ENCODE measurements around the gene HCRT. TPM values are rescaled to one million over a fixed set of nuclear protein-coding genes. Genes with fewer than 3 reads are reported as not detected.

HCRT gene
- total RNA-seq, 3 donors from 2014 or later (not counting 1 experiment from before 2014, with no cell fraction given): not detected

- no peak overlapping the region for H3K4me3 ChIP-seq (ENCODE audit: low read length)
- H3K27ac Mint-ChIP-seq: no peak overlapping the region
- intact Hi-C loops (cut with micrococcal nuclease): loop anchor here (2.0 to 5.0 kb wide), 2 partner anchors 25 to 107 kb away; partner anchors contain the start of genes RAB5C and STAT5A
- 31% methylated on average over 20 of the region's 20 CpGs for WGBS (ENCODE audit: insufficient coverage)
- no peak overlapping the region for H3K27ac ChIP-seq (ENCODE audit: low read length)
- no peaks in the 10 kb centered on the region for H3K9me3 Mint-ChIP-seq
- H3K4me3 Mint-ChIP-seq: peak overlapping the region; percentile 59
- peaks cover 0 to 22% of the 10 kb centered on the region in 2 donors for H3K27me3 Mint-ChIP-seq (ENCODE audit: low read depth in 2 of 2)
- TF ChIP-seq CTCF (IDR thresholded peaks at IDR 0.05): no peak
- no peaks in the 10 kb centered on the region for H3K36me3 Mint-ChIP-seq
- no peak for ATAC-seq
- peaks cover 30 to 40% of the 10 kb centered on the region in 2 donors for H3K4me1 Mint-ChIP-seq
- H3K36me3 ChIP-seq (ENCODE audit: control insufficient read depth, insufficient read depth, low read length): no peaks in the 10 kb centered on the region
- no peaks in the 10 kb centered on the region for H3K9me3 ChIP-seq (ENCODE audit: control insufficient read depth, insufficient read depth, low read length)
- H3K4me1 ChIP-seq (ENCODE audit: control insufficient read depth, insufficient read depth, low read length): peaks cover 46% of the 10 kb centered on the region
- peaks cover 12% of the 10 kb centered on the region for H3K27me3 ChIP-seq (ENCODE audit: control insufficient read depth, insufficient read depth, low read length)
- DNase-seq: peak; percentile 33 to 61
Observed at GRCh38 chr17:42179911-42180410, 5.3 kb downstream of the HCRT start.

DNA sequence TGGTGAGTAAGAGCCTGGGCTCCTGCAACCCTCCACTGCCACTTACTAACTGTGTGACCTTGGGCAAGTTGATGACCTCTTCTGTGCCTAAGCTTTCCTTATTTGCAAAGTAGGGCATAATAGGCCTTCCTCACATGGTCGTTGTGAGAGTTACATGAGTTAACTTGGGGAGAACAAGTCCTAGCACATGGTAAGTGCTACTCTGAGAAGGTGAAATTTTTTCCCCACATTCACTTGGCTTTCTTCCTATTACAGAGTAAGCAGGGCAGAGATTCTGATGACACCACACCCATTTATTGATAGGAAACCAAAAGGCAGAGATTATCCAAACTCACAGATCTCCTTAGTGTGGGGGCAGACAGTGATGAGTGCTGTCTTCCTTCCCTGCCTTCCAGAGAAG, 5.9 kb downstream of the HCRT start:
- Histone ChIP-seq H3K4me1 (ENCODE audit: control insufficient read depth, insufficient read depth, low read length) (peaks cover 40% of the 10 kb centered on the region), H3K27ac (ENCODE audit: low read length) (no peak overlapping the region), H3K4me3 (ENCODE audit: low read length) (no peak overlapping the region), H3K36me3 (ENCODE audit: control insufficient read depth, insufficient read depth, low read length) (no peaks in the 10 kb centered on the region), H3K27me3 (ENCODE audit: control insufficient read depth, insufficient read depth, low read length) (peaks cover 12% of the 10 kb centered on the region), H3K9me3 (ENCODE audit: control insufficient read depth, insufficient read depth, low read length) (no peaks in the 10 kb centered on the region)
- intact Hi-C loops (cut with micrococcal nuclease): no loop called here
- DNase-seq (peak in 1 of 2 donors; percentile 18), ATAC-seq (no peak)
- Mint-ChIP-seq H3K9me3 (no peaks in the 10 kb centered on the region), H3K4me3 (peak overlapping the region; percentile 46), H3K27me3 (ENCODE audit: low read depth in 2 of 2) (peaks cover 0 to 22% of the 10 kb centered on the region in 2 donors), H3K36me3 (no peaks in the 10 kb centered on the region), H3K27ac (no peak overlapping the region), H3K4me1 (peaks cover 25 to 34% of the 10 kb centered on the region in 2 donors)
- 0% methylated on average over 1 of the region's 1 CpG for WGBS (ENCODE audit: insufficient coverage)
- TF ChIP-seq CTCF (IDR thresholded peaks at IDR 0.05): no peak

- H3K27me3 ChIP-seq (ENCODE audit: control insufficient read depth, insufficient read depth, low read length): peaks cover 12% of the 10 kb centered on the region
- intact Hi-C loops (cut with micrococcal nuclease): no loop called here
- DNase-seq (peak in 1 of 2 donors; percentile 60), ATAC-seq (peak in 2 of 3 donors; percentile 7 to 25)
- Mint-ChIP-seq H3K9me3 (no peaks in the 10 kb centered on the region), H3K4me1 (peaks cover 20 to 29% of the 10 kb centered on the region in 2 donors), H3K36me3 (no peaks in the 10 kb centered on the region), H3K27me3 (ENCODE audit: low read depth in 2 of 2) (peaks cover 0 to 22% of the 10 kb centered on the region in 2 donors), H3K4me3 (peak overlapping the region; percentile 32), H3K27ac (no peak overlapping the region)
- 13% methylated on average over 14 of the region's 14 CpGs for WGBS (ENCODE audit: insufficient coverage)
- H3K4me1 ChIP-seq (ENCODE audit: control insufficient read depth, insufficient read depth, low read length): peaks cover 37% of the 10 kb centered on the region
- no peak overlapping the region for H3K27ac ChIP-seq (ENCODE audit: low read length)
- no peak for TF ChIP-seq CTCF (IDR thresholded peaks at IDR 0.05)
- H3K4me3 ChIP-seq (ENCODE audit: low read length): no peak overlapping the region
- H3K9me3 ChIP-seq (ENCODE audit: control insufficient read depth, insufficient read depth, low read length): no peaks in the 10 kb centered on the region
- no peaks in the 10 kb centered on the region for H3K36me3 ChIP-seq (ENCODE audit: control insufficient read depth, insufficient read depth, low read length)
Observed at GRCh38 chr17:42178817-42179216, 6.4 kb downstream of the HCRT start.

- no peak for DNase-seq
- no peak overlapping the region for H3K27ac Mint-ChIP-seq
- intact Hi-C loops (cut with micrococcal nuclease): no loop called here
- WGBS (ENCODE audit: insufficient coverage): 96% methylated on average over 2 of the region's 2 CpGs
- H3K36me3 Mint-ChIP-seq: no peaks in the 10 kb centered on the region
- H3K4me1 Mint-ChIP-seq: peaks cover 9 to 17% of the 10 kb centered on the region in 2 donors
- Histone ChIP-seq H3K4me3 (ENCODE audit: low read length) (no peak overlapping the region), H3K27ac (ENCODE audit: low read length) (no peak overlapping the region), H3K36me3 (ENCODE audit: control insufficient read depth, insufficient read depth, low read length) (no peaks in the 10 kb centered on the region), H3K4me1 (ENCODE audit: control insufficient read depth, insufficient read depth, low read length) (peaks cover 27% of the 10 kb centered on the region), H3K27me3 (ENCODE audit: control insufficient read depth, insufficient read depth, low read length) (peaks cover 12% of the 10 kb centered on the region), H3K9me3 (ENCODE audit: control insufficient read depth, insufficient read depth, low read length) (no peaks in the 10 kb centered on the region)
- H3K27me3 Mint-ChIP-seq (ENCODE audit: low read depth in 2 of 2): peaks cover 0 to 16% of the 10 kb centered on the region in 2 donors
- ATAC-seq: no peak
- H3K9me3 Mint-ChIP-seq: no peaks in the 10 kb centered on the region
- H3K4me3 Mint-ChIP-seq: no peak overlapping the region
- no peak for TF ChIP-seq CTCF (IDR thresholded peaks at IDR 0.05)
Observed at GRCh38 chr17:42177684-42178083, 7.6 kb downstream of the HCRT start.
